ENCODE measurements around the gene PDLIM5. TPM values are rescaled to one million over a fixed set of nuclear protein-coding genes. Genes with fewer than 3 reads are reported as not detected.

The PDLIM5 gene
- total RNA-seq, 1 experiment from 2014 or later = 53.8 TPM

GRCh38 chr4:94459462-94460161 is 7.9 kb downstream of the PDLIM5 start:
- no peak for DNase-seq
- no peak overlapping the region for H3K9ac ChIP-seq (ENCODE audit: low read length)
- no peaks in the 10 kb centered on the region for H3K27me3 ChIP-seq (ENCODE audit: low read length)
- H2AFZ ChIP-seq (ENCODE audit: low read length) = no peak overlapping the region
- no peaks in the 10 kb centered on the region for H4K20me1 ChIP-seq (ENCODE audit: insufficient read depth, low read depth, low read length)
- H3K4me3 ChIP-seq (ENCODE audit: low read length) = no peak overlapping the region
- H3K9me3 ChIP-seq (ENCODE audit: low read length) = no peaks in the 10 kb centered on the region
- no peak overlapping the region for H3K27ac ChIP-seq (ENCODE audit: low read length)
- peaks cover 20% of the 10 kb centered on the region for H3K36me3 ChIP-seq (ENCODE audit: insufficient read depth, low read length)
- H3K4me2 ChIP-seq (ENCODE audit: low read depth, low read length, poor library complexity, severe bottlenecking) = no peak overlapping the region
- H3K4me1 ChIP-seq (ENCODE audit: low read length) = peaks cover 17% of the 10 kb centered on the region
- H3K9me2 ChIP-seq (replicated peaks; ENCODE audit: insufficient read depth, low read length) = no peaks in the 10 kb centered on the region
- H3K79me2 ChIP-seq (ENCODE audit: low read length) = peaks cover 94% of the 10 kb centered on the region

GRCh38 chr4:94461506-94461905 is 9.8 kb downstream of the PDLIM5 start:
- Histone ChIP-seq H2AFZ (ENCODE audit: low read length) (no peak overlapping the region), H3K9me2 (replicated peaks; ENCODE audit: insufficient read depth, low read length) (no peaks in the 10 kb centered on the region), H3K27me3 (ENCODE audit: low read length) (no peaks in the 10 kb centered on the region), H3K79me2 (ENCODE audit: low read length) (peaks cover 95% of the 10 kb centered on the region), H3K4me2 (ENCODE audit: low read depth, low read length, poor library complexity, severe bottlenecking) (no peak overlapping the region), H4K20me1 (ENCODE audit: insufficient read depth, low read depth, low read length) (no peaks in the 10 kb centered on the region), H3K27ac (ENCODE audit: low read length) (no peak overlapping the region), H3K4me1 (ENCODE audit: low read length) (peaks cover 15% of the 10 kb centered on the region), H3K4me3 (ENCODE audit: low read length) (no peak overlapping the region), H3K36me3 (ENCODE audit: insufficient read depth, low read length) (peaks cover 6% of the 10 kb centered on the region; the same call in 1 of the 2 replicates), H3K9me3 (ENCODE audit: low read length) (no peaks in the 10 kb centered on the region), H3K9ac (ENCODE audit: low read length) (no peak overlapping the region)
- DNase-seq = no peak

GRCh38 chr4:94462572-94462971 is 10.8 kb downstream of the PDLIM5 start:
- Histone ChIP-seq H3K36me3 (ENCODE audit: insufficient read depth, low read length) (no peaks in the 10 kb centered on the region), H4K20me1 (ENCODE audit: insufficient read depth, low read depth, low read length) (no peaks in the 10 kb centered on the region), H3K27ac (ENCODE audit: low read length) (no peak overlapping the region), H3K9me2 (replicated peaks; ENCODE audit: insufficient read depth, low read length) (no peaks in the 10 kb centered on the region), H3K4me3 (ENCODE audit: low read length) (no peak overlapping the region), H3K9me3 (ENCODE audit: low read length) (no peaks in the 10 kb centered on the region), H3K4me2 (ENCODE audit: low read depth, low read length, poor library complexity, severe bottlenecking) (no peak overlapping the region), H3K9ac (ENCODE audit: low read length) (no peak overlapping the region), H3K4me1 (ENCODE audit: low read length) (peaks cover 4% of the 10 kb centered on the region), H2AFZ (ENCODE audit: low read length) (no peak overlapping the region), H3K27me3 (ENCODE audit: low read length) (no peaks in the 10 kb centered on the region), H3K79me2 (ENCODE audit: low read length) (peaks cover 95% of the 10 kb centered on the region)
- no peak for DNase-seq

- H4K20me1 ChIP-seq (ENCODE audit: insufficient read depth, low read depth, low read length) = no peaks in the 10 kb centered on the region
Measured at GRCh38 chr4:94463771-94464170, 12.0 kb downstream of the PDLIM5 start.

GRCh38 chr4:94466371-94466770 is 14.6 kb downstream of the PDLIM5 start:
- H3K9me2 ChIP-seq (replicated peaks; ENCODE audit: insufficient read depth, low read length) = no peaks in the 10 kb centered on the region
- H4K20me1 ChIP-seq (ENCODE audit: insufficient read depth, low read depth, low read length) = no peaks in the 10 kb centered on the region
- H3K4me2 ChIP-seq (ENCODE audit: low read depth, low read length, poor library complexity, severe bottlenecking) = no peak overlapping the region
- H3K36me3 ChIP-seq (ENCODE audit: insufficient read depth, low read length) = no peaks in the 10 kb centered on the region
- H3K9me3 ChIP-seq (ENCODE audit: low read length) = no peaks in the 10 kb centered on the region
- H3K79me2 ChIP-seq (ENCODE audit: low read length) = peaks cover 91% of the 10 kb centered on the region
- no peak overlapping the region for H3K27ac ChIP-seq (ENCODE audit: low read length)
- no peaks in the 10 kb centered on the region for H3K4me1 ChIP-seq (ENCODE audit: low read length)
- H2AFZ ChIP-seq (ENCODE audit: low read length) = no peak overlapping the region
- H3K4me3 ChIP-seq (ENCODE audit: low read length) = no peak overlapping the region
- no peaks in the 10 kb centered on the region for H3K27me3 ChIP-seq (ENCODE audit: low read length)
- DNase-seq = peak; percentile 22
- H3K9ac ChIP-seq (ENCODE audit: low read length) = no peak overlapping the region

More at GRCh38 chr4:94463771-94464170, 12.0 kb downstream of the PDLIM5 start:
- H2AFZ ChIP-seq (ENCODE audit: low read length) = no peak overlapping the region
- no peak overlapping the region for H3K4me2 ChIP-seq (ENCODE audit: low read depth, low read length, poor library complexity, severe bottlenecking)
- no peaks in the 10 kb centered on the region for H3K36me3 ChIP-seq (ENCODE audit: insufficient read depth, low read length)
- no peak overlapping the region for H3K27ac ChIP-seq (ENCODE audit: low read length)
- H3K4me1 ChIP-seq (ENCODE audit: low read length) = no peaks in the 10 kb centered on the region
- H3K79me2 ChIP-seq (ENCODE audit: low read length) = peaks cover 96% of the 10 kb centered on the region
- no peak overlapping the region for H3K4me3 ChIP-seq (ENCODE audit: low read length)
- H3K9me2 ChIP-seq (replicated peaks; ENCODE audit: insufficient read depth, low read length) = no peaks in the 10 kb centered on the region
- H3K9me3 ChIP-seq (ENCODE audit: low read length) = no peaks in the 10 kb centered on the region
- no peaks in the 10 kb centered on the region for H3K27me3 ChIP-seq (ENCODE audit: low read length)
- no peak for DNase-seq
- no peak overlapping the region for H3K9ac ChIP-seq (ENCODE audit: low read length)

GRCh38 chr4:94466923-94467322 is 15.2 kb downstream of the PDLIM5 start:
- no peaks in the 10 kb centered on the region for H3K36me3 ChIP-seq (ENCODE audit: insufficient read depth, low read length)
- no peaks in the 10 kb centered on the region for H4K20me1 ChIP-seq (ENCODE audit: insufficient read depth, low read depth, low read length)
- H3K79me2 ChIP-seq (ENCODE audit: low read length) = peaks cover 88% of the 10 kb centered on the region
- H3K9me3 ChIP-seq (ENCODE audit: low read length) = no peaks in the 10 kb centered on the region
- H3K9me2 ChIP-seq (replicated peaks; ENCODE audit: insufficient read depth, low read length) = no peaks in the 10 kb centered on the region
- no peak for DNase-seq
- H3K4me2 ChIP-seq (ENCODE audit: low read depth, low read length, poor library complexity, severe bottlenecking) = no peak overlapping the region
- H3K9ac ChIP-seq (ENCODE audit: low read length) = no peak overlapping the region
- H3K4me1 ChIP-seq (ENCODE audit: low read length) = no peaks in the 10 kb centered on the region
- H3K4me3 ChIP-seq (ENCODE audit: low read length) = no peak overlapping the region
- H3K27ac ChIP-seq (ENCODE audit: low read length) = no peak overlapping the region
- no peaks in the 10 kb centered on the region for H3K27me3 ChIP-seq (ENCODE audit: low read length)
- H2AFZ ChIP-seq (ENCODE audit: low read length) = no peak overlapping the region

- Histone ChIP-seq H3K9ac (ENCODE audit: low read length) (no peak overlapping the region), H3K4me2 (ENCODE audit: low read depth, low read length, poor library complexity, severe bottlenecking) (no peak overlapping the region), H2AFZ (ENCODE audit: low read length) (no peak overlapping the region), H3K9me3 (ENCODE audit: low read length) (no peaks in the 10 kb centered on the region), H3K4me1 (ENCODE audit: low read length) (no peaks in the 10 kb centered on the region), H3K79me2 (ENCODE audit: low read length) (peaks cover 90% of the 10 kb centered on the region), H3K9me2 (replicated peaks; ENCODE audit: insufficient read depth, low read length) (no peaks in the 10 kb centered on the region), H3K27ac (ENCODE audit: low read length) (no peak overlapping the region), H3K4me3 (ENCODE audit: low read length) (no peak overlapping the region), H3K27me3 (ENCODE audit: low read length) (no peaks in the 10 kb centered on the region), H3K36me3 (ENCODE audit: insufficient read depth, low read length) (no peaks in the 10 kb centered on the region), H4K20me1 (ENCODE audit: insufficient read depth, low read depth, low read length) (no peaks in the 10 kb centered on the region)
- no peak for DNase-seq
Measured at GRCh38 chr4:94468093-94468769, 16.5 kb downstream of the PDLIM5 start.

GRCh38 chr4:94469221-94469784 is 17.6 kb downstream of the PDLIM5 start:
- DNase-seq = no peak
- H3K4me1 ChIP-seq (ENCODE audit: low read length) = no peaks in the 10 kb centered on the region
- no peaks in the 10 kb centered on the region for H3K9me3 ChIP-seq (ENCODE audit: low read length)
- H4K20me1 ChIP-seq (ENCODE audit: insufficient read depth, low read depth, low read length) = no peaks in the 10 kb centered on the region
- no peaks in the 10 kb centered on the region for H3K36me3 ChIP-seq (ENCODE audit: insufficient read depth, low read length)
- H3K27me3 ChIP-seq (ENCODE audit: low read length) = no peaks in the 10 kb centered on the region
- H2AFZ ChIP-seq (ENCODE audit: low read length) = no peak overlapping the region
- no peak overlapping the region for H3K27ac ChIP-seq (ENCODE audit: low read length)
- H3K4me2 ChIP-seq (ENCODE audit: low read depth, low read length, poor library complexity, severe bottlenecking) = no peak overlapping the region
- H3K9me2 ChIP-seq (replicated peaks; ENCODE audit: insufficient read depth, low read length) = no peaks in the 10 kb centered on the region
- H3K4me3 ChIP-seq (ENCODE audit: low read length) = no peak overlapping the region
- H3K9ac ChIP-seq (ENCODE audit: low read length) = no peak overlapping the region
- peaks cover 90% of the 10 kb centered on the region for H3K79me2 ChIP-seq (ENCODE audit: low read length)
